Right cardiac atrium (tissue), 5 donors: ENCODE measurements around the gene ABHD12B. TPM values are rescaled to one million over a fixed set of nuclear protein-coding genes. Genes with fewer than 3 reads are reported as not detected.
"Not testable (repeated sequence)": the region's sequence is repeated elsewhere in the genome, so short reads cannot be mapped to it uniquely, and the experiment has no call there.

Experiments
- ATAC-seq, 2 donors: fragments of 200-7000 bp; cut with Tn5 transposase; one replicate each; pipeline versions ENCODE4 v1.8.0 to v1.9.1; 2020; ENCODE audit warnings: moderate library complexity in 2 of 2, mild to moderate bottlenecking in 1 of 2
- DNase-seq, 3 donors: peaks; one replicate each; pipeline ENCODE4 v3.0.0-alpha.2; 2020
- H3K27ac ChIP-seq: one replicate; pipeline ENCODE4 v1.5.1; 2013; ENCODE audit warnings: mild to moderate bottlenecking, low read length, control low read depth, moderate library complexity
- H3K27me3 ChIP-seq: one replicate; pipeline ENCODE4 v1.6.1; 2013; ENCODE audit not compliant: control insufficient read depth, insufficient read depth
- H3K4me1 ChIP-seq: one replicate; pipeline ENCODE4 v1.6.1; 2013; ENCODE audit warnings: low read length; ENCODE audit not compliant: control insufficient read depth, insufficient read depth
- H3K4me3 ChIP-seq: one replicate; pipeline ENCODE4 v1.5.1; 2013; ENCODE audit warnings: low read length, control low read depth
- H3K9me3 ChIP-seq: one replicate; pipeline ENCODE4 v1.6.1; 2013; ENCODE audit warnings: low read length; ENCODE audit not compliant: control insufficient read depth
- WGBS: extraction: QIAGEN DNeasy Blood & Tissue Kit; methylation state at CpG from one replicate; pipeline ENCODE4 v1.1.7; 2013; 5-methylcytosine and 5-hydroxymethylcytosine counted together
- intact Hi-C, 4 donors: fragments of 100-400 bp; cut with DNase I; formaldehyde crosslinking; loops; one replicate each; pipeline versions ENCODE4 v1.11.0 to v1.14.0; 2022 to 2023
- polyA plus RNA-seq: library from polyadenylated mRNA; stranded (reverse); fragments of 200-250 nt; gene quantifications from one replicate; pipeline ENCODE4 v1.2.3, GENCODE V29; 2013
- total RNA-seq, 4 donors: library from RNA; stranded (reverse); fragmentation: NEBNext Ultra II Directional; extraction: Animal tissue kit (Norgen Biotek cat#: 25700); gene quantifications; one replicate each; pipeline ENCODE4 v1.2.1, GENCODE V29; 2021
- donor health status: healthy with polysubstance abuse.
- donor health status: DM: no; HTN: yes; CAD: no.
- donor health status: DM: no; HTN: no; CAD: no.
- donor health status: DM: no; HTN: yes; CAD: no; lungs with severe emphysema.
- donor health status: DM: yes; HTN: yes; CAD: no.

Gene ABHD12B
- total and polyA plus RNA-seq, 5 donors: not detected

DNA sequence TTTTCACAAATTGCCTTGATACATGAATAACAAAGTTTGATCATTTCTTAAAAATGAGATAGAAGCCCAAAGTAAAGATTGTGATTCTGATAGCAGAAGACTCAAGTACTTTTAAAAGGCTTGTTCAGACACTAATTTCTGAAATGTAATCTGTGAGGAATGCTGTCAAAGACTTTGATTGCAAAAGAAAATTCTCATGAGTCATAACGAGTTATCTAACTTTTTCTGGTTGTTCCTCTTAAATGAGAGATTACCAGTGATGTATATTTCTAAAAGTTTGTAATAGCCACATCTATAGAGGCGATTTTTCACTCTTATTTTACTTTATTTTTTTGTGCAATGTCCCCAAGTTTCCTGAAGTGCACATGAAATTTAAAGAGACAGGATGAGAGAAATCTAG lies 65.5 kb downstream of the ABHD12B start:
- H3K27ac ChIP-seq: no peak overlapping the region
- intact Hi-C loops: no loop called here
- no peaks in the 10 kb centered on the region for H3K9me3 ChIP-seq
- WGBS: 47% methylated on average over 2 of the region's 2 CpGs
- no peaks in the 10 kb centered on the region for H3K27me3 ChIP-seq
- DNase-seq (no peak), ATAC-seq (no peak)
- H3K4me1 ChIP-seq: no peaks in the 10 kb centered on the region
- no peak overlapping the region for H3K4me3 ChIP-seq

DNA sequence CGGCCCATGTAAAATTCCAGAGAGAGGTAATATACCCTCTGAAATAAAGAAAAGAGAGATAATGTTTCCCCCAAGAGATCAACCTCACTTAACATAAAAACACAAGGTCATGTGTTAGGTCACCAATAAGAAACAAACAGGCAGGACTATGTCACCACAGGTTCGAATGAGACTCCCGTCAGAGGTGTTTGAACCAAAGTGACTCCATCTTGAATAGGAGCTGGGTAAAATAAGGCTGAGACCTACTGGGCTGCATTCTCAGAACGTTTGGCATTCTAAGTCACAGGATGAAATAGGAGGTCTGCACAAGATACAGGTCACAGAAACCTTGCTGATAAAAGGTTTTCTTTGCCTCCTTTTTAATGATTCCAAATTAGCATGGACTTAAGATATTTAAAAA lies 65.9 kb downstream of the ABHD12B start:
- ATAC-seq (no peak), DNase-seq (no peak)
- Histone ChIP-seq H3K9me3 (no peaks in the 10 kb centered on the region), H3K4me1 (no peaks in the 10 kb centered on the region), H3K27me3 (no peaks in the 10 kb centered on the region), H3K4me3 (no peak overlapping the region), H3K27ac (no peak overlapping the region)
- WGBS: 77% methylated on average over 4 of the region's 4 CpGs
- intact Hi-C loops: no loop called here

DNA sequence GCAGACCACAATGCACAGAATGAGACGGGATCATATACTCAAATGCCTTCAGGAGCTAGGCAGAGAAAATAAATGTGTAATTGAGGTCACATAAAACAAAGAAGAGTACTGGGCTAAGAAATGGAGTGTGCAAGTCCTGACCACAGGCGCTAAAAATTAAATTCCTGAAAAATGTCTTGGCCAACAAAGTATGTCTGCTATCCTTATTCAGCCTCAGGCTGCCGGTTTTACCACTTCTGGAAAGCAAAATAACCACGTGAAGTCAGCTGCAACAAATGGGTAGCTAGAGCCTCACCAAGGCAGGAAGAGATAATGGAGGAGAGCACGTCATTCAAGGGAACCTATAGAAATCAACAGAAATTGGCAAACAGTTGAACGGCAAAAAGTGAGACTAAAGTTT lies 69.3 kb downstream of the ABHD12B start:
- H3K27ac ChIP-seq: no peak overlapping the region
- no peak for DNase-seq
- no peak for ATAC-seq
- H3K27me3 ChIP-seq: no peaks in the 10 kb centered on the region
- no peaks in the 10 kb centered on the region for H3K9me3 ChIP-seq
- no peaks in the 10 kb centered on the region for H3K4me1 ChIP-seq
- H3K4me3 ChIP-seq: no peak overlapping the region
- intact Hi-C loops: no loop called here
- WGBS: 90% methylated on average over 6 of the region's 6 CpGs

DNA sequence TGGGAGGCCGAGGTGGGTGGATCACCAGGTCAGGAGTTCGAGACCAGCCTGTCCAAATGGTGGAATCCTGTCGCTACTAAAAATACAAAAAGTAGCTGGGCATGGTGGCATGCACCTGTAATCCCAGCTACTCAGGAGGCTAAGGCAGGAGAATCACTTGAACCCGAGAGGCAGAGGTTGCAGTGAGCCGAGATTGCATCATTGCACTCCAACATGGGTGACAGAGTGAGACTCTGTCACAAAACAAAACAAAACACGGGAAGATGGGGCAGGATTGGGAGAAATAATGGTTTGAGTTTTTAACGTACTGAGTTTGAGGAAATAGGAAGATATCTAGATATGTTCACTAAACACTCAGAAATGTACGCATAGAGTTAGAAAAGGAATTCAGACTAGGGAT lies 69.8 kb downstream of the ABHD12B start:
- H3K27me3 ChIP-seq, H3K9me3 ChIP-seq, H3K27ac ChIP-seq, DNase-seq, H3K4me3 ChIP-seq, ATAC-seq, H3K4me1 ChIP-seq, intact Hi-C loops: not testable (repeated sequence)
- 96% methylated on average over 8 of the region's 8 CpGs for WGBS

DNA sequence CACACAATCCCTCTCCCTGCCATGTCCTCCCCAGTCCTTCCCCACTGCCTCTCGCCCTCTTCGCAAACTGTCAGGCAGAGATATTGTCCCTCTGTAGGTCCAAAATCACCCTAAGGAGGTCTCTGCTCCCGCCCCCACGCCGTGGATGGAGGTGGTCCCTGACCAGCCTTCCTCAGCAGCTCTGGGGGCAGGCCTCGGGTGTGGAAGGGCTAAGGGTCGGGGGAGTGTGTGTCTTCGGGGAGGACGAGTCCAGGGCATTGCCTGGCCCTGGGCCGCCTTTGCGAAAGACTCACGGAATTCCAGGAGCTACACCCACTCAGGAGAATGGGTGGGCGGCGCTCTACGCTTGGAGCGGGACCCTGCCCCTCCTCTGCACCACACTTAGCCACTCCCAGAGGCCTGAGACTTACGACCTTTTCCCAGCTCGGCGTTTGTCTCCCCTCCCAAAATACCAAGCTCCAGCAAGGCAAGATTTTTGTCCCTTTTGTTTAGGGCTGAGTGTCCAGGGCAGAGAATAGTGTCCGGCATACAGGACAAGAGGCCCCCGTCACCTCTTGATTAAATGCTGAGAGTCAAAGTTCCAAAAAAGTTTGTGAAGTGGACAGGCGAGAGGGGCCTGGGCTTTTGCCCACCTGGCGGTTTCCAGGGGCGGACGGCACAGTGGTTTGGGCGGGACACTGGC lies 71.5 kb downstream of the ABHD12B start:
- peak; percentile 81 to 90 (median 83) for DNase-seq
- Histone ChIP-seq H3K4me1 (no peaks in the 10 kb centered on the region), H3K27ac (no peak overlapping the region), H3K9me3 (no peaks in the 10 kb centered on the region), H3K27me3 (no peaks in the 10 kb centered on the region), H3K4me3 (peak overlapping the region; percentile 76)
- peak; percentile 86 to 89 for ATAC-seq
- intact Hi-C loops: no loop called here
- 9% methylated on average over 26 of the region's 26 CpGs for WGBS

DNA sequence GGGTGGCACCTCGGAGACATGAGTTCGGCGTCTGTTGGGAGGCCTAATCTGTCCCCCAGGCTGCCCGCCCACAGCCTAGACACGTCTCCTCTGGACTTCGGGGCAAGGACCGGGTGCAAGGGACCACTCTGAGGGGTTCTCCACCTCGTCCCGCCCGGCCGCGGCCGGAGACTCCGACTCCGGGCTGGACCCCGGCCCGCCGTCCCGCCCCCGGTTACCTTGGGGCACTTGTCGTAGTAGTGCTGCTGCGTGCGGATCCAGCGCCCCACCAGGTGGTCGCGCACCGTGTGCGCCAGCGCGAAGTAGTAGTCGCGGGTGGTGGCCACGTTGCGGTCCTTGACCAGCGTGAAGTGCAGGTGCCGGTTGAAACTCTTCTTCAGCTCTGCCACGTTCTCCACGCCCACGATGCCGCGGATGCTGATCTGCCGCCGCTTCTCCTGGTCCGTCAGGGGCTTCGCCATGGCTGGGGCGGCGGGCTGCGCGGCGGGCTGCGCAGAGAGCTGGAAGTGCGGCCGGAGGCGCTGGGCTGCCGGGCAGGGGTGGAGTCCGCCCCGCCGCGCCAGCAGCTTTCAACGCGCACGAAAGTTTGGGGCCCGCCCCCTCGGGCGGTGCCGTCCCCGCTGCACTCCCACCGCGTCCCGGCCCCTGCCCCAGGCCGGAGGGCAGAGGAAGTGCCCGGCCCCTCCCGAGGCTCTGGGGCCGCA lies 72.2 kb downstream of the ABHD12B start, which contains the start of gene PYGL:
PYGL (minus strand) TSS at position 541 of the 704 bp plus-strand sequence; CDS start at position 461, 80 bp downstream.
- ATAC-seq (peak; percentile 97 to 98), DNase-seq (peak; percentile 84 to 94 (median 94))
- intact Hi-C loops: no loop called here
- Histone ChIP-seq H3K9me3 (no peaks in the 10 kb centered on the region), H3K27me3 (no peaks in the 10 kb centered on the region), H3K4me1 (no peaks in the 10 kb centered on the region), H3K4me3 (peak within 1 kb of the TSS; percentile 76), H3K27ac (peak within 1 kb of the TSS; percentile 16)
- under 1% methylated on average over 74 of the region's 74 CpGs for WGBS

DNA sequence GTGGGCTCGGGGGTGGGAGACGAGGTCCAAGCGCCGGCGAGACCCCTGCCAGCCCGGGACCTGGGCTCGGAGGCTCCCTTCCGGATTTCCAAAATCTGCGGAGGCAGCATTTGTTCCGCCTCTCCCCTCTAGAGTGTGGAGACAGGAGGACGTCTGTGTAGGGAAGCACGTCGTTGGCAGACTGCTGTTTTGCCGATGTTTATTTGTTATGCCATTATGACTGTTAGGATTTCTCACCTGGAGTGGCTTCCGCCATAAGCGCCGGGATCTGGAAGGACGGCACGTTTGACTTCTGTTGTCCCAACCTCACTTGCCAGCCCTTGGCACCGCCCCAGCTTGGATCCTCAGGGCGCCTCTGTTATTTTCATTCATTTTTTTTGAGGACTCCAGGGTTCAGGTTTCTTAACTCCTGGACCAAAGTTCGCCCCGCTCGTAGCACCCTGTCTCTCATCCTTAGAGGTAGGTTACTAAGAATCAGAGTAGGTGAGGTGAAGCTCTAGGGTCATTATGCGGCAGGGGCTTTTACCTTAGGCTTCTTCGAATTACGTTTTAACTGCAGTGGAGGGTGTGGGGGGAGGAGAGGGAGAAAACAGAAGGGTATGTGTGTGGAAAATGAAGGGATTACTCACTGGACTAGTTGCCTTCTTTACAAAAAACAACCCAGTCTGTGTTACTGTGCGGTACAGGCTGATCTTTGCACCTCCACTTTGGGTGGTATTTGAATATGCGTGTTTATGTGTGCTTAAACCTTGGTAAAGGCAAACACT lies 73.0 kb downstream of the ABHD12B start:
- peak; percentile 76 to 79 for ATAC-seq
- Histone ChIP-seq H3K4me1 (no peaks in the 10 kb centered on the region), H3K9me3 (no peaks in the 10 kb centered on the region), H3K4me3 (peak overlapping the region; percentile 76), H3K27ac (peak overlapping the region; percentile 16), H3K27me3 (no peaks in the 10 kb centered on the region)
- DNase-seq: peak; percentile 56 to 83 (median 80)
- WGBS: 6% methylated on average over 29 of the region's 29 CpGs
- intact Hi-C loops: no loop called here

DNA sequence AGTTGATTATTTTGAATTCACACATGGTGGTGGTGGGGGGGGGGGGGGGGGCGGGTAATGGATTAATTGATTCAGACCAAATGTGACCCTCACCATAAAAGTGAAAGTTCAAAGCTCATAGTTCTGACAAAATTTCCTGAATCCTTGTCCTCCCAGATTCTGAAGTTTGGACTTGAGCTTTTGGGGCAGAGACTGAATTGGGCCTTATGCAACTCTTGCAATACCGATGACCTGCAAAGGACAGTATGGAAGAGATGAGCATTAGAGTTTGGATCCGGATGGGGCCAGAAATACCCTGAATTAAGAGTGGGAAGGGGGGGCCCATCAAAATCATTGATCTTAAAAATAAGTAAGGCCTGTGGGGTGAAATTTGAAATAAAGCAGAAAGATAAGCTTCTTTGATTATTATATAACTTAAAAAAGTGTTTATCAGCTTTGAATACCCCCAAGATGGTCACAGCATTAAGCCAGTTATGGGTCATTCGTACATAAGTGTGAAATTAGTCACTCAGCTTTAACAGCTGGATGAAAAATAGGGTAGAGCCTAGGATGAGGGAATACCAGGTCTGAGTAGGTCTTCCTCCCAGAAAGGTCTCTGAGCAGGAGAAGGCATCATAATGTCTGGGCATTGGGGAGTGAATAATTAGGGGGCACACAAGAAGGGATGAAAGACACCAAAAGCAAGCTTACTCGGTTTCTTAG lies 74.5 kb downstream of the ABHD12B start:
- Histone ChIP-seq H3K9me3 (no peaks in the 10 kb centered on the region), H3K27me3 (no peaks in the 10 kb centered on the region), H3K4me3 (no peak overlapping the region), H3K27ac (no peak overlapping the region), H3K4me1 (no peaks in the 10 kb centered on the region)
- WGBS: 91% methylated on average over 5 of the region's 5 CpGs
- no peak for DNase-seq
- no peak for ATAC-seq
- intact Hi-C loops: no loop called here

DNA sequence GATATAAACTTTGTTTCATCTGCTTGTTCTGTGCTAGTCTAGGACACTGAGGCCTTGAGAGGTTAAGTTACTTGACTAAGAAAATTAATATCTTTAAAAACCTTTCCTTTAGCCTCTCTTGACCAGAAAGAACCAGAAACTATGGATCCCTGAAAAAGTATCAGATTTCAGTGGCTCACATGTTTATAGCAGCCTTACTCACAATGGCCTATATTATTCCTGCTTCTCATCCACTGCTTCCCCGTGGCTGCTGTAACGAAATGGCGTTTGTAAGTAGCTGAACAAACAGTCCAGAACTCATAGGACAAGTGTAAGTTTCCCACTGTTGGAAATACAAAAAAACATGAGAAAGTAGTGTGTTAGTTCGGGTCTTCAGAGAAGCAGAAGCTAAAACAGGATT lies 75.6 kb downstream of the ABHD12B start:
- H3K27me3 ChIP-seq: no peaks in the 10 kb centered on the region
- ATAC-seq (no peak), DNase-seq (no peak)
- H3K4me3 ChIP-seq: no peak overlapping the region
- intact Hi-C loops: no loop called here
- 74% methylated on average over 4 of the region's 4 CpGs for WGBS
- H3K9me3 ChIP-seq: no peaks in the 10 kb centered on the region
- no peaks in the 10 kb centered on the region for H3K4me1 ChIP-seq
- H3K27ac ChIP-seq: no peak overlapping the region

DNA sequence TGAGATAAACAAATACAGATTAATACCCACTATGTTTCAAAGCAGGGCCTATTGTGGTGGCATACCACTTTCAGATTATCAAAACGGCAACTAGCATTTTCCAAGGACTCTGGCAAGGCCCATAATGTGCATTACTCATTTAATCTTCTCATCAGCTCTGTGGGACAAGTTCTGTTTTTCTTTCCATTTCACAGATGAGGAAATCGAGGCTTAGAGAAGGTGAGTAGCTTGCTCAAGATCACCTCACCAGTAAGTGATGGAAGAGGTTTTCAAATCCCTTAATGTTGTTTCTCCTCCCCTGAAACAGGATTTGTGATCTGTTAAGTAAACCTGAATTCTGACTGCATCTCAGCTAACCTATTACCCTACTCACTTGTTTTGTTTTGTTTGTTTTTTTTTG lies 76.4 kb downstream of the ABHD12B start:
- intact Hi-C loops: no loop called here
- 62% methylated on average over 2 of the region's 2 CpGs for WGBS
- H3K27ac ChIP-seq: no peak overlapping the region
- ATAC-seq (no peak), DNase-seq (no peak)
- no peaks in the 10 kb centered on the region for H3K9me3 ChIP-seq
- H3K4me3 ChIP-seq: no peak overlapping the region
- no peaks in the 10 kb centered on the region for H3K27me3 ChIP-seq
- no peaks in the 10 kb centered on the region for H3K4me1 ChIP-seq
